Skeletal muscle cell (primary cell): ENCODE data around the gene TRDMT1.

Source experiments
- DNase-seq: peaks from one replicate; pipeline ENCODE4 v3.0.0-alpha.2; 2010; ENCODE audit warnings: low read depth
- H3K4me3 ChIP-seq: 2 replicates; pipeline ENCODE4 v1.5.1; 2011; ENCODE audit warnings: low read depth, mild to moderate bottlenecking, control low read depth, low read length, moderate library complexity

Gene TRDMT1

GRCh38 chr10:17214971-17215781, 13.7 kb upstream of the TRDMT1 start:
- DNase-seq, result peak; percentile 97
- peak overlapping the region; percentile 29 for H3K4me3 ChIP-seq

DNA sequence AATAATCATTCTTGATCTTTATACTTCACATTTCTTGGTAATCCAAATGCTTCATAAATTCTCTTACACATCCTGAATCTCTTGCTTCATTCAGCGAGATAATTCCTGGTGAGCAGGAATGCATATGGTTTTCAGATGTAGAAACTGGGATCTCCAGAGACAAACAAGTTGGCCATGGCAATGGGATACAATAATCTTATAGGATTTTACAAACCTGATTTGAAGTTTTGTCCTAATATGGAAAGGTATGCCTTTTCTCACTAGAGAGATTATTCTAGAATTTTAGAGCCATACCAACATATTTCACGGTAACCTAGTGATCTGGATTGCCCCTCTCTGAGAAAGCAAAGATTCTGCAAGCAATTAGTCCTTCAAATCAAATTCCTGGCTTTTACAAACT, 13.1 kb upstream of the TRDMT1 start:
- H3K4me3 ChIP-seq, result peak overlapping the region; percentile 29
- DNase-seq, result no peak

DNA sequence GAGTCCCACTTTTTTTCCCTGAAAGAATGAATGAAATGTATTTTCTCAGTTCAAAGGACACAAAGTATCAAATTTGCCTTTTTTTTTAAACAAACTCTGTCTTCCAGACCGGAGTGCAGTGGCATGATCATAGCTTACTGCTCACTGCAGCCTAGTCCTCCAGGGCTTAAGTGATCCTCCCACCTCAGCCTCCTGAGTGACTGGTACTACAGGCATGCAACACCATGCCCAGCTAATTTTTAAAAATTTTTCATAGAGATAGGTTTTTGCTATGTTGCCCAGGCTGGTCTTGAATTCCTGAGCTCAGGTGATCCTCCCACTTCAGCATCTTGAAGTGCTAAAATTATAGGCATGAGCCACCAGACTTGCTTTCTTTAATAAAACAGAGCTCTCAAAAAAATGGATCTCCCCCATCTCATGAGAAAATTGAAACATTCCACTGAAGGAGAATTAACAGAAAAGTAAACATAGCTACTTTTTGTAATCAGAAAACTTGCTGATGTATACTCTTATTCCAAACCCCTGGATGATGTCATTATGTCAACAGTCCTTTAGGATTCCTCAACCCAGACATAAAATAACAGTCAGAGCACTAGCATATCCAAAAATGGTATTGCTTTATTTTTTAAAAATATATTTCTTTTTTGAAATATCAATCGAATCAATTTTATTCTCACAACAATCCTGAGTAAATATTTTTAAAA, 12.3 kb upstream of the TRDMT1 start:
- DNase-seq, result no peak
- H3K4me3 ChIP-seq, result no peak overlapping the region

DNA sequence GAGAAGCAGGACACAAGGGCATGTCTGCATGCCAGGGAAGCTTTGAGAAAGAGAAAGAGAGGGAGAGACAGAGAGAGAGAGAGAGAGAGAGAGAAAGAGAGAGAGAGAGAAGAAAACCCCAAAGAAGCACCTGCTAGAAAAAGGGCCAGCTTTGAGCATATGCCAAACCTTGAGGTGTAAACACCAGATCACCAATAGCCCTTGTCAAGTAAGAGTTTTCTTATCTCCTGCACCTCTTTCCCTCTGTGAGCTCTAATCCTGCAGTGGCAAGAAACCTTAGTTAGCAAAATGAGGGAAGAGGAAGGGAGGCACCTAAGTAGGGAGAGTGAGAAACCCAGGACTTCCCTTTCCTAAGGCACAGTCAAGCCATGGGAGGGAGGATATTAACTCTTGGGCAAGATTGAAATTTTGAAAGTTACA, 11.3 kb upstream of the TRDMT1 start:
- DNase-seq, result no peak
- no peak overlapping the region for H3K4me3 ChIP-seq

DNA sequence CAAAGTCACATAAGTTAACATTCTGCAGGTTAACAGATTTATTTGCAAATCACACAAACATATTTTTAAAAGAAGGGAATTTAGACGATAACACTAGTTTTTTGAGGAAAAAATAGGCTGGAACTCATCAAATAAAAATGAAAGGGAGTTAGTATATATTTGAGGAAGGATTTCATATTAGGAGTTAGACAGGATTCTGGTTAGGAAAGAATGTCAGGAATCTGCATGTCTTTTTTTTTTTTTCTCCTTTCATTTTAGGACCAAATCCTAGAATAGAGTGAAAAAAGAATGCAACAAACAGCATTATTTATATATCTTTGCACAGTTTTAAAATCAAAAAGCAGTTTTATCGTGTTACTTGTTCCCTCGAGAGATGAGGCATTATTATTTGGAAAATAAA, 8.9 kb upstream of the TRDMT1 start:
- H3K4me3 ChIP-seq, result no peak overlapping the region
- DNase-seq, result no peak

DNA sequence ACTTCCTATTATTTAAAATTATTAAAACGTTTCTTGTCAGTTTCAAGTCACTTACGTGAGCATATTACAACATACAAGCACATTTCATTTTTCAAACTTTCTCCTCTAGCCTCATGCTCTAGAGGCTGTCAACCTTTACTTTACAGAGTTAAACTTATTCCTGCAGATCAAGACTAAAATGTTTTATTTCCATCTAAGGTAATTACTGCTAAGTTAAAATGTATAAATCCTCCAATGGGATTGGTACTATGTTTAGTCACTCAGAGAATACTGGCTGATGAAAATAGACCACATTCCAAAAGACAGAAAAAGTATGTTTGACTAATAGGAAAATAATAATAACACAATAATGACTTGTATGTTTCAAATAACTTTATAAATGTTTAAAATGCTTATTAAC, 8.4 kb upstream of the TRDMT1 start:
- H3K4me3 ChIP-seq, result no peak overlapping the region
- DNase-seq, result no peak

DNA sequence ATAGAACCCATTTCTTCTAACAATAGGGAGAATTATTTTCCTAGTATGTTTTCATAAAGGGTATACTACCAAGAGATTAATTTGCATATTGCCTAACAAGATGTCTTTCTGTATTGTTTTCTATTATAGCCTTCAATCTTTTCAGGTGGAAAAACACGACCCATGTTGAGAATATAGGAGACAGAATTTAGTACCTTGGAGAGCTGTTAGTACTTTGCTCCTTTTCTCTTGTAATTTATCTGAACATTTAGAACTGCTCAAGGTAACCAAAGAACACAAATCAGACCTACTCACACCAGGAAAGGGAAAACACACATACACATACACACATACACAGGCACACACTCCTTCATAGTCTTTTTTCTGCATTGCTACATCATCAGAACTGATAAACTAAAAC, 7.8 kb upstream of the TRDMT1 start:
- DNase-seq, result no peak
- H3K4me3 ChIP-seq, result no peak overlapping the region

- H3K4me3 ChIP-seq, result no peak overlapping the region
- no peak for DNase-seq
Observed at GRCh38 chr10:17208476-17208875, 7.0 kb upstream of the TRDMT1 start.

DNA sequence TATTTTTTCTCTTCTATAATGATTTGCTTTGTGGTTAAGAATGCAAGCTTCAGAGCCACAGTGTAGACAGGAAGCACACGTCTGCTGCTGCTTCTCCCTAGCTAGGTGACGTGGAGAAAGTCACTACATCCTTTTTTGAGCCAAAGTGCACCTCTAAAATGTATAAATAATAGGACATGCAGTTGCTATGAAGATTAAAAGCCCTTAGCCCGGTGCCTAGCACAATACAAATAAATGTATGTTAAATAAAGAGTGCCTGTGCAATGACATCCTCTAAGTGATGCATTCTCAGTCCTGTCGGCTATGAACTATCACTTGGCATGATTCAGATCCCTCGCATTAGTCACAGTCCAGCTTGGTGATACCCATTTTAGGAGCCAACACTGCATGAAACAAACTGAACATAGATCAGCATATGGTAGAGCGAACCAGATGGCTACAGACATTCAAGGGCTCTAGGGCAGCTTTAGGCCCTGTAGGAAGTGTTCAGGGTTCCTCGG, 4.8 kb upstream of the TRDMT1 start:
- DNase-seq, result no peak
- H3K4me3 ChIP-seq, result no peak overlapping the region

DNA sequence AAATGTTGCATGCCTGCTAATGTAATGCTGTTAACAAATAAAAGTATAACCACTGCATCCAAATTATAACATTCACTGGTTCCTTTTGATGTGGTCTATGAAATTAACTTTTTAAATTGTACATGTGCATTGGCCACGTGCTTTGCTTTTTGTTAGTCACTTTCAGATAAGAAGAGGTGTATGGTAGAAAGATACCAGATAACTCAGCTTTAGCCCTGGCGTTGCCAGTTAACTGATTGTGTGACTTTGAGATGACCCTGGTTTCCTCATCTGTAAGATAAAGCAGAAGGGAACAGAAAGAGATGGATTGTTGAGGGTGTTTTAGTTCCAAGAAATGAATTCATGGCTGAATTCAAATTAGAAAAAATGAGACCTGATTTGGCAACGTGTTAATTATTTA, 1.9 kb upstream of the TRDMT1 start:
- no peak for DNase-seq
- no peak overlapping the region for H3K4me3 ChIP-seq

DNA sequence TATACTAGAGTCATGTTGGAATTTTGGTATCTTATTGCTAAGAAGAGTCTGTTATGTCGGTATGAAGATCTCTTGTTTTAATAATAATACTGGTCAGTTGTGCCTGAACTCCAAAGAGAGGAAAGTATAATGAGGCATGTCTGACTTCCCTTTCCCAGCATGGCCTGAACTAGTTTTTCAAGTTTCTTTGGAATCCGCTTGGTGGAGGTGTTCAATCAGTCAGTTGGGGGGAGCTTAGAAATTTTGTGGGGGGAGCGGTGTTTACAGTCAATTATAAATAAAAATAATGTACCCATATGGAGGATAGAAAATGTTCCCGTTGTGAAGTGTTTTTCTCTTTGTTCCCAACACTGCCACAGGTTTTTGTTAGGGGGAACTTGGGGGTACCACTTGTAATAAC, 1.5 kb upstream of the TRDMT1 start:
- H3K4me3 ChIP-seq, result no peak overlapping the region
- DNase-seq, result no peak

DNA sequence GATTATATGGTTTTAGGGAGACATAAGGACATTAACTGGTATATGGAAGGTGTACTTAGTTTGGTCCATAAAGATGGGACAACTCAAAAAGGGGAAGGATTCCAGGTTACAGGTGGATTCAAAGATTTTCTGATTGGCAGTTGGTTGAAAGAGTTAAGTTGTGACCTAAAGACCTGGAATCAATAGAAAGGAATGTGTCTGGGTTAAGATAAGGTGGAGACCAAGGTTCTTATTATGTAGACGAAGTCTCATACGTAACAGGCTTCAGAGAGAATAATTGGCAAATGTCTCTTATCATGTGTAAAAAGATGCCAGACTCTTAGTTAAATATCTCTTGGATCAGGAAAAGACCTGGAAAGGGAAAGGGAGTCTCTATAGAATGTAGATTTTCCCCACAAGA, 1.0 kb upstream of the TRDMT1 start:
- H3K4me3 ChIP-seq, result no peak overlapping the region
- DNase-seq, result no peak

GRCh38 chr10:17201794-17202116, 283 bp upstream of the TRDMT1 start:
- H3K4me3 ChIP-seq, result peak overlapping the region; percentile 64
- DNase-seq, result no peak

GRCh38 chr10:17200001-17200911, 1.2 kb downstream of the TRDMT1 start:
- peak overlapping the region; percentile 64 for H3K4me3 ChIP-seq
- DNase-seq, result no peak

DNA sequence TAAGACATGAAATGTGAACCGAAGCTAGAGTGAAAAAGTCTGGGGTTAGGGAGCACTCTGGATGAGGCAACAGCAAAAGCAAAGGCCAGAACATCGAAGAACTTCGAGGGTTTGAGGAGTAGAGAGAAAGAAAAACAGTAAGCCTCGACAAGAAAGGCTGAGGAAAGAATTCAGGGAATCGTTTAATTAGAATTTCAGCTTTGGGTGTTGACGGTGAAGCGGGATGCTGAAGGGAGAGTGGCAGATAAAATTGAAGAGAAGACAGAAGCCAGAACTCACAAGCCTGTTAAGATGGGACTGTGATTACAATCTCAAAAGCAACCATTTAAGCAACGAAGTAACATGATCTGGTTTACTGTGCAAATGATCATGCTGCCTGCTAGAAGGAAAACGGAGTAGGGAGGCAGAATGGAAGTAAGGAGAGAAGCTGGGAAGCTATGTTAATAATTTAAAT, 2.1 kb downstream of the TRDMT1 start:
- DNase-seq, result no peak

GRCh38 chr10:17196573-17196972, 4.9 kb downstream of the TRDMT1 start:
- no peak overlapping the region for H3K4me3 ChIP-seq
- no peak for DNase-seq

More for the DNA sequence above, 2.1 kb downstream of the TRDMT1 start:
- peak overlapping the region; percentile 23 for H3K4me3 ChIP-seq

- DNase-seq, result no peak
- H3K4me3 ChIP-seq, result no peak overlapping the region
Observed at GRCh38 chr10:17196045-17196444, 5.4 kb downstream of the TRDMT1 start.

- DNase-seq, result no peak
- no peak overlapping the region for H3K4me3 ChIP-seq
Observed at GRCh38 chr10:17195083-17195482, 6.4 kb downstream of the TRDMT1 start.

GRCh38 chr10:17190602-17191001, 10.9 kb downstream of the TRDMT1 start:
- DNase-seq, result no peak
- H3K4me3 ChIP-seq, result no peak overlapping the region

GRCh38 chr10:17188644-17189172, 12.8 kb downstream of the TRDMT1 start:
- H3K4me3 ChIP-seq, result no peak overlapping the region
- no peak for DNase-seq
